B cell (primary cell): ENCODE results near the gene TAF5L.

Source experiments
- CTCF ChIP-seq: fragments of 200-600 bp; IDR thresholded peaks from one replicate; pipeline ENCODE4 v1.8.0; 2022; ENCODE audit warnings: antibody characterized with exemption, mild to moderate bottlenecking
- EZH2 ChIP-seq: IDR thresholded peaks from 2 replicates; pipeline ENCODE4 v1.6.1; 2012; ENCODE audit warnings: borderline replicate concordance, low read depth, mild to moderate bottlenecking, moderate library complexity, low read length; ENCODE audit not compliant: insufficient read depth, poor library complexity, severe bottlenecking

- TF ChIP-seq CTCF (no peak), EZH2 (no peak)
These were observed 12.0 kb downstream of the TAF5L start for GRCh38 chr1:229613938-229614337.
